NB4 (cell line): Measurements from ENCODE around the gene SLC1A1.
"Not testable (repeated sequence)": the region's sequence is repeated elsewhere in the genome, so short reads cannot be mapped to it uniquely, and the experiment has no call there.

Experiments used
- DNase-seq: peaks from one replicate; pipeline ENCODE4 v3.0.0; 2010; ENCODE audit warnings: low read depth
- H3K4me3 ChIP-seq: one replicate; pipeline ENCODE4 v1.5.1; 2011; ENCODE audit warnings: mild to moderate bottlenecking, low read depth, low read length, moderate library complexity
- MYC ChIP-seq: IDR thresholded peaks from 2 replicates; pipeline ENCODE4 v1.6.1; 2011; ENCODE audit warnings: low read depth, low read length
- POLR2A ChIP-seq: IDR thresholded peaks from 2 replicates; pipeline ENCODE4 v1.6.1; 2011; ENCODE audit warnings: mild to moderate bottlenecking; ENCODE audit not compliant: insufficient read length; ENCODE audit errors: extremely low read depth
- TF ChIP-seq, protein P1 (sequence below): IDR thresholded peaks from one replicate; pipeline ENCODE4 v1.5.1; 2012; ENCODE audit warnings: low read depth, low read length
- TF ChIP-seq, protein P2 (sequence below): IDR thresholded peaks from 2 replicates; pipeline ENCODE4 v1.6.1; 2011; ENCODE audit warnings: low read depth, low read length

The SLC1A1 gene

DNA sequence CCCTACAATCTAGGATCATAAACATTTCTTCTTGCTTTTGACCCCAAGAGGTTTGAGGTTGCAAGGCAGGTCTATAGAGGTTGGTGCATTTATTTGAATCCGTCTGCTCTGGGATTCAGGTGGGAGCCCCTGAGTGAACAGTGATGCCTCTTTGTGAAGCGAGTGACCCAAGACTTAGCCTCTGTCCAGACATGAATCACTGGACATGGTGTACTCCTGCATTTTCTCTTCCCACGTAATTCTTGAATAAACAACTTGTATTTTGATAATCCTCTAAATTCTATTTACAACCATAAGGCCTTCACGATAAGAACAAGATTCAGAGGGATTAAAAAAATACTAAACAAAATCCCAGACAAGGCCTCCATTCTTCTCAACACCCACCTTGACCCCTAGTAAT lies 104.3 kb downstream of the SLC1A1 start:
- DNase-seq, result no peak
- TF ChIP-seq MYC (no peak), POLR2A (no peak)
- TF ChIP-seq, protein P1, sequence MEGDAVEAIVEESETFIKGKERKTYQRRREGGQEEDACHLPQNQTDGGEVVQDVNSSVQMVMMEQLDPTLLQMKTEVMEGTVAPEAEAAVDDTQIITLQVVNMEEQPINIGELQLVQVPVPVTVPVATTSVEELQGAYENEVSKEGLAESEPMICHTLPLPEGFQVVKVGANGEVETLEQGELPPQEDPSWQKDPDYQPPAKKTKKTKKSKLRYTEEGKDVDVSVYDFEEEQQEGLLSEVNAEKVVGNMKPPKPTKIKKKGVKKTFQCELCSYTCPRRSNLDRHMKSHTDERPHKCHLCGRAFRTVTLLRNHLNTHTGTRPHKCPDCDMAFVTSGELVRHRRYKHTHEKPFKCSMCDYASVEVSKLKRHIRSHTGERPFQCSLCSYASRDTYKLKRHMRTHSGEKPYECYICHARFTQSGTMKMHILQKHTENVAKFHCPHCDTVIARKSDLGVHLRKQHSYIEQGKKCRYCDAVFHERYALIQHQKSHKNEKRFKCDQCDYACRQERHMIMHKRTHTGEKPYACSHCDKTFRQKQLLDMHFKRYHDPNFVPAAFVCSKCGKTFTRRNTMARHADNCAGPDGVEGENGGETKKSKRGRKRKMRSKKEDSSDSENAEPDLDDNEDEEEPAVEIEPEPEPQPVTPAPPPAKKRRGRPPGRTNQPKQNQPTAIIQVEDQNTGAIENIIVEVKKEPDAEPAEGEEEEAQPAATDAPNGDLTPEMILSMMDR, result no peak
- TF ChIP-seq, protein P2, sequence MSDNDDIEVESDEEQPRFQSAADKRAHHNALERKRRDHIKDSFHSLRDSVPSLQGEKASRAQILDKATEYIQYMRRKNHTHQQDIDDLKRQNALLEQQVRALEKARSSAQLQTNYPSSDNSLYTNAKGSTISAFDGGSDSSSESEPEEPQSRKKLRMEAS, result no peak
- no peak overlapping the region for H3K4me3 ChIP-seq

DNA sequence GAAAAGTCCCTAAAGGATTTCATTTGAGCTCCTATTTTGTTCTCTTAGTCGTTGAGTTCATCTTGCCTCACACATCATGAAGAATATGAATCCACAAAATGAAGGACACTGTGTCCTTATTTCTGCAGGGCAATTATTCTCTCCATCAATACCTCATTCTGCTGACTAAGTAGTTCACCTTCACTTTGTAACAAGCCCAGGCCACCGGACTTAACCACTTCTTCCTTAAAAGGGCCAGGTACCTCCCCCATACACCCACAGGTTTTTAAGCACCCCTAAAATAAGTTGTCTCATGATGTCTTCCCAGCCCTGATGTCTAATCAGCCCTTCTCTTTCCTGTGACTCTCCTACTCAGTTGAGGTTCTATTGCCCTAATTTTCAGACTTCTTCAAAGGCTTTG lies 104.7 kb downstream of the SLC1A1 start:
- TF ChIP-seq, protein P1, result no peak
- TF ChIP-seq, protein P2, result no peak
- TF ChIP-seq POLR2A (no peak), MYC (no peak)
- no peak for DNase-seq
- H3K4me3 ChIP-seq, result no peak overlapping the region

DNA sequence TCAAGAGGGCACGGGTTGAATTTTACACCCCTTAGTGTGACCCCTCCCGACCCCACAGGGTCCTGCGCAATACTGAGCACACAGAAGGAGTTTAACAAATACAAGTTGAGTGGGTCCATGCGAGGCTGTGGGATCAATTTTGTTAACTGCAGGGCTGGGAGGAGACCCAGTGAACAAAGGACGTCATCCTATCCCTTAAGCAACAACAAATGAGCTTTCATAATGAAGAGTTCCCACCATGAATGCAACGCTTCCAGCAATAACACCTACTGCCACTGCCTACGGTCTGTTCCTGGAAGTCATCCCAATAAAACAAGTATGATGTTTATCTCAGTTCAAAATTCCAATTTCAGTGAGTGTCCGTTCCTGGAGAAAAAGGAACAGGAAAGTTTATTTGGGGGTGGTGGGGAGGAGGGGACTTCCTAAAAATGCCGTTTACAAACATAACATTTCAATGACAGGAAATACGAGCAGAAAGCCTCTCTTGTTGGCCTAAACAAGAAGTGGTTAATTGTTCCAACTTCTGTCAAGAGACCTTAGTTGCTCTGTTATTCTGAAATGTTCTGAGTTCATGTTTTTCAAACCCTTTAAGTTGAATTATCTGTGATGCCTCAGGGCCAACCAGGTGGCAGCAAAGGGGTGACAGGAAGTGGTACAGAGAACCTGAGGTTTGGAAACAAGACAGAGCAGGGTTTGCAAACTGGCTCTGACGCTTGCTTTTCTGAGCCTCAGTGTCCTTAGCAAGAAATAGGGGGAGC lies 106.1 kb downstream of the SLC1A1 start:
- H3K4me3 ChIP-seq, result no peak overlapping the region
- TF ChIP-seq, protein P1, result no peak
- no peak for TF ChIP-seq MYC
- DNase-seq, result no peak

DNA sequence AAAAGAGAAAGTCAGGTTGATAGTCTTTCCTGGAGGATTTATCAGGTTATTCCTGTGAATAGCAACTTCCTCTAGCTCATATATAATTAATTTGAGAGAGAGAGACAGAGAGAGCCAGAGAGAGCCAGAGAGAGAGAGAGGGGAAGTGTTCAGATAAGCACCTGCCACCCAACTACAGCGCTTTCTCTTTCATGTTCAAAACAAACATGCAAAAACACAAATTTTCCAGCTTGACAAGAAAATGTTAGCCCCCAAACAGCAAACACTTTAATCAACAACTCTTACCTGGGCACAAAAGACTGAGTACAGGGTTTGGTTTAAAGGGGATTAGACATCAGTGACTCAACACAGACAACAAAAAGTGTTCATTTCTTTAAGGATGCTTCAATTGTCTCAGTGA lies 110.1 kb downstream of the SLC1A1 start:
- TF ChIP-seq, protein P1, result no peak
- no peak overlapping the region for H3K4me3 ChIP-seq
- no peak for DNase-seq

DNA sequence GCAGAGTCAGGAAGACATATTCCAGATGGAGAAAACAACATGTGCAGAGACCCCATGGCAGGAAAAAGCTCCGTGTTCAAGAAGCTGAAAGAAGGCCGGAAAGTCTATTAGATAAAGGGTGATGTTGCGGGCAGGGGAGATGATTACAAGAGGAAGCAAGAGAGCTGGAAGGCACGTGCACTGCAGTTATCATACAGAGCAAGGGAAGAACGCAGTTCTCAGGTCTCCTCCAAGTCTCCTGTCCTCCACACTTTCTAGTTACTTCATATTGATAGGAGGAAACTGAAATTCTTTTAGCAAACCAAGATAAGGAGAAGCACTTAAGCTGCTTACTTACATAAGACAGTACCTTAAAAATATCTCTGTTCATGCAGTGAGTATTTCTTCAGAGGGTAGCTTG lies 113.6 kb downstream of the SLC1A1 start:
- TF ChIP-seq, protein P2, result no peak
- TF ChIP-seq, protein P1, result no peak
- TF ChIP-seq POLR2A (no peak), MYC (no peak)
- DNase-seq, result no peak

DNA sequence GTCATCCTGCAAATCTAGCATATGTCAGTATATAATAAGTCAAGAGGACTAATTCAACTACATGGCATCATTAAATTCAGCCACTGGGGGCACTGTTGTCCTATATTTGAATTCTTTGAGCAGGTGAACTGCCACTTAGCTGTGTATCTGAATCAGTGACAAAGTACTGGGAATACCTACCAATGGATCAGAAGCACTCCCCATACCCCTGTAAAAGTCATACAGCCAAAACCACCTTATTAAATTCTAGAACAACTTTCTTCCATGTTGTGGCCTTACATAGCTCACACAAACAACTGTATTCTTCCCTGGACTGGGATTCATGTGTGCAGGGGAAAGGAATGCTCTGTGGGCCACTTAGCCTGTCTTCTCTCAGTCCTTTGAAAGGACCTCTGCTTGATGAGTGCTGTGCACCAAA lies 114.4 kb downstream of the SLC1A1 start:
- TF ChIP-seq, protein P1, result peak; percentile 72
- TF ChIP-seq, protein P2, result no peak
- DNase-seq, result peak; percentile 77
- no peak overlapping the region for H3K4me3 ChIP-seq

More for the DNA sequence above, 113.6 kb downstream of the SLC1A1 start:
- H3K4me3 ChIP-seq, result no peak overlapping the region

DNA sequence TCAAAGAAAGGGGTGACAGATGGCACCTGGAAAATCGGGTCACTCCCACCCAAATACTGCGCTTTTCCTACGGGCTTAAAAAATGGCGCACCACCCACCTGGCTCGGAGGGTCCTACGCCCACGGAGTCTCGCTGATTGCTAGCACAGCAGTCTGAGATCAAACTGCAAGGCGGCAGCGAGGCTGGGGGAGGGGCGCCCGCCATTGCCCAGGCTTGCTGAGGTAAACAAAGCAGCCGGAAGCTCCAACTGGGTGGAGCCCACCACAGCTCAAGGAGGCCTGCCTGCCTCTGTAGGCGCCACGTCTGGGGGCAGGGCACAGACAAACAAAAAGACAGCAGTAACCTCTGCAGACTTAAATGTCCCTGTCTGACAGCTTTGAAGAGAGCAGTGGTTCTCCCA lies 115.8 kb downstream of the SLC1A1 start:
- not testable (repeated sequence) for DNase-seq, H3K4me3 ChIP-seq
